UCSD-AML1 (cell line): ENCODE measurements around the gene SLC19A1.
A peak's percentile ranks its signal among the peaks of the same experiment; 100 is the strongest.

ENCODE experiments used
- DNase-seq: peaks from one replicate; lab custom pipeline; 2025; ENCODE audit not compliant: unreplicated experiment; lab: John Stamatoyannopoulos, UW

Gene SLC19A1

DNA sequence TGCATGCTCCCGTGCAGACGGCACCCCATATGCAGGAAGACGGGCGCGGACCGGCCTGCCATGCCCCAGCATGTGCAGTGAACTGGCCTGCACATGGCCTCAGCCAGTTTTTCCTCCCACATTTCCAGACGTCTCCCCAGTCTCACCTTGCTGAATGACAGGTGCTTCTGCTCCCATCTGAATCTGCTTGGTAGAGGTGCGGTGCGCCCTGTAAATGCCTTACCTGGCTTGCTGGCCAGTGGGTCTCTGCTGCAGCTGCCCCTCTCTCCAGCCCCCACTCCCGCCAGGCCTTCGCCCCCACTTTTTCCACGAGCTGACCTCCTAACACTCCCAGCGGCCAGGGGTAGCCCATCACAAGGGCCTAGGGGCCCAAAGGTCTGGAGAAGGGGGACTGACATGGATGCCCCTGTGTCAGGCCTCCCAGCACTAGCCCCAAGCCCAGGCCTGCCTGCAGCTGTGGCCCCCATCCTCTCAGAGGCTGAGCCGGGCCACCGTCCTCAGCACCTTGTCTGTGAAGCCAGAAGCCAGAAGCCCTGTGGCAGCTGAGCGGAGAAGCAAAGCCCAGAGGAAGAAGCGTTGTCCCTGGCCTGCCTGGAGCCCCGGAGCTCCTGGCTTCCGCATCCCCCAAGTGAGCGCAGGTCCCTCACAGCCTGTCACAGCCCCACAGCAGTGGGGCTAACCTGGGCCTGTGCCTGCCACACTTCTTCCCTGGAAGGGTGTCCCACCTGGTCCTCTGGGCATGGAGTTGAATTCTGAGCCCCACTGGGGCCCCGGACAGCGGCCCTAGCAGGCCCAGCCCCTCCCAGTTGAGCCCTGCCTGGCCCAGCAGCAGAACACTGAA is 3.7 kb upstream of the SLC19A1 start:
- DNase-seq: no peak

DNA sequence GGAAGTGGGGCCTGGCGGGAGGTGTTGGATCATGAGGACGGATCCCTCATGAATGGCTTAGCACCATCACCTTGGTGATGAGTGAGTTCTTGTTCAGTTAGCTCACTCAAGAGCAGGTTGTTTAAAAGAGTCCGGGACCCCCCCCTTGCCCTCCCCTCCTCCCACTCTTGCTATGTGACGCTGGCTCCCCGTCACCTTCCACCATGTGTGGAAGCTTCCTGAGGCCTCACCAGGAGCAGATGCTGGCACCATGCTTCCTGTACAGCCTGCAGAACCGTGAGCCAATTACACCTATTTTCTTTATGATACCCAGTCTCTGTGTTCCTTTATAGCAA is 3.0 kb upstream of the SLC19A1 start:
- DNase-seq: no peak

DNA sequence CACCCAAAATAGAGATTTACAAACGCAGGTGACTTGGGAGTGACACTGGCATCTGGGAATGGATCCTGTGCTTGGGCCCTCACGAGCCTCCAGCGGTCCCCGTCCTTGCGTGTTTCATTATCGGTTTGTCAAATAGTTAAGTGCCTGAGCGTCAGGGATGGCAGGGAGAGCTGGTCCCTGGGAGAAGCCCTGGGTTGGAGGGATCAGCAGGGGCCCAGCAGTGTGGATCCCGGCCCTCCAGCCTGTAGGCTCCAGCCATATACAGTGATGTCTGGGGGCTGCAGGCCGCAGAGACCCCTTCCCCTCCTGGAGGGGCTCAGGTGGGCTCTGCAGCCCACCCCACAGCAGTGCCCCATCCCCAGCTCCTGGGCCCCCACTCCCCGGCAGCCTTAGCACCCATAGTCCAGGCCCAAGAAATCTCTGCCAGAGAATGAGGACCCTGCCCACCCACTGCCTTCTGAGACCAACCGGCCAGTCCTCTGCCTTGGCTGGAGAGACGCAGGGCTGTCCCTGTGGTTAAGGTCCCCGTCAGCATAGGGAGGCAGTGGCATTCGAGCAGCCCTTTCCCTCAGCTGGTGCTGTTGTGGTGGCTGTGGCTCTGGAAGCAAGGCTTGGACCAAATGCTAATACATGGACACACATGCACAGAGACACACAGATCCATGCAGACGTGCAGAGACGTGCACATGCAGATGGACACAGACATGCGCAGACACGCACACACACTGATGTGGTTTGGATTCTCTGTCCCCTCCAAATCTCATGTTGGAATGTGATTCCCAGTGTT is 2.4 kb upstream of the SLC19A1 start:
- DNase-seq: no peak

- DNase-seq: no peak
These were observed 1.6 kb upstream of the SLC19A1 start for GRCh38 chr21:45543710-45544448.

DNA sequence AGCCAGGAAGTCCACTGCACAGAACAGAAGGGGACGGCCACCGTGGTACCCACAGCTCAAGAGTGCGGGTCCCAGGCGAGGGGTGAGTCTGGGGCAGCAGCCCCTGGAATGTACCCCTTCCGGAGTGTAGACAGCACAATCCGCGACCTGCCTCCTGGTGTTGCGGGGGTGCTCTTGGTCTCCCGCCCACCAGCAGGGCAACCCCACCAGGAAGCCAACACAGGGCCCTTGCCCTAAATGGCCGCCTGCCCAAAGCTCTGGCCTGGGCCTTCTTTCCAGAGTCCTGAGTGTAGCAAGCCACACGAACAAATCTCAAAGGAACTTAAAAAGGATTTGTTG is 1.1 kb upstream of the SLC19A1 start:
- DNase-seq: no peak

DNA sequence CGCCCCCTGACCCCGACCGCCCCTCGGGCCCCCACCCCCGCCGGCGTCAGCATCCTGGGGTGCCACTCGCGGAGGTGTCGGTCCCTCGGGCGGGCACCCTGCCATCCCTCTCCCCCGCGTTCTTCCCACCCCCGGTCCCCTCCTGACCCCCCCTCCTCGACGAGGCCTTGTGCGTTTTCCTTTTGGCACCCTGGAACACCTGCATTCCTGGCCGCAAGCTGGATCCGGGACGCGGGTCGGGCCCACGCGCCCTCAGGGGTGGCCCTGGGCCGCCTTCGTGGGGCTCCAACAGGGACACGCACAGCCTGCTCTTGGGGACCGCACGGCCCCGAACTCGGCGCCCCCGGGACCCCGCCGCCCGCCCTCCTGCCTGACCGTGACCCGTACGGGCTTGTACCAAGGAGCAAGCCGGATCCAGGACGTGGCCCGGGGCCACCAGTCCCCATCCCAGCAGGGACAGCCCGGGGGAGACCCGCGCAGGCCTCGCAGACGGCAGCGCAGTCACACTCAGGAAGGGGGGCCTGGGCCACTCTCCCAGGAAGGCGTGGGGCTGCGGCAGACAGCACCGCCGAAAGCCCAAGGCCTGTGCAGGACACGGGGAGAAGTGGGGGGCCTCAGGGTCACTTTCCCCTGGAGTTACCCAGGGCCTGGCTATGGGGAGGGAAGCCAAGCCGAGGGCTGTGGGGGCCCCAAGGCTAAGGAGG is 579 bp upstream of the SLC19A1 start:
- no peak for DNase-seq

DNA sequence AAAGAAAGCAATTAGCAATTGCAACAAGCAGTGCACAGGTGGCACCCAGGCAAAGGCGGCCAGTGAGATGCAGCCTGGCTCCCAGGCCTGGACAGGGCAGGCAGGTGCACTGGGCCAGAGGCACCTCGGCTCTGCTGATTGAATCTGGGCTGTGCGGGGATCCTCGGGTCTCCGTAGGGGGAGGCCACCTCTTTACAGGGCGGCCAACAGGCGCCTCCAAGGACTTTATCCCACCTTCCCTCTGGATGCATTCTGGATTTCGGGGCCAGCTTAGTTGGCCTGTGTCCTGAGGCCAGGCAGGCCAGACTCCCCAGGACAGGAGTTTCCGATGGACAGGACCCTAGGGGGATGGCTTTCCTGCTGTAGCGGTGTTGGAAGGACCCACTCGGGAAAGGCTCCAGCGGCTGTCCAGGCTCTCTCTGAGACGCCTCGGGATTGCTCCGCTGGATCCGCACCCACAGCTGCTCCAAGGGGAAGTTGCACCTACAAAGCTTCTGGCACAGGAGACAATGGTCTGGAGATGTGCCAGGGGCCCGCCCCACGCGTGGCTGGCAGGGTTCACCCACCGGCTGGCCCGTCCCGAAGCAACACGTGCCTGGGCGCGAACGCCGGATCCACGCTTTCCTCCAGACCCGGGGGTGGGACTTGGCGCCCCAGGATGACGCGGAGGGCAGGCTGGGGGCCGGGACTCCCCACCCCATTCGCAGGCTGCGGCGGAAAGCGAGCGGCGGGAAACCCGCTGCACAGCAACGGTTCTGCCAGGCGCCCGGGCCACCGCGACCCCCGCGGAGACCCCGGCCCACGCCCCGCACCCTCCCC is 810 bp downstream of the SLC19A1 start:
- peak; percentile 74 for DNase-seq

DNA sequence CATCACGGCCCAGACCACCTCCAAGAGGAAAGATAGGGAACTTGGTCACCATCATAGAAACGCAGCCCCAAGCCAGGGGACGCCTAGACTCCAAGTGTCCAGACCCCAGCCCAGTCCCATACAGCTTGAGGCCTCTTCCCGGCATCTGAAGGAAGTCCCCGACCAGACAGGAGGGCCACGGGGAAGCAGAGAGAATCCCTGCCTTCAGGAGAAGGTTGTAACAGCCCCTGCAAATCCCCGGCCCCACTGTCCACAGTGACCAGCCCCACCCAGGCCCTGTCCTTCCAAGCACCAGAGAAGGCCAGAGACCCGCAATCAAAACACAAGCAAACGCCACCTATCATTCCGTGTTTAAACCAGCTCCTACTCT is 1.7 kb downstream of the SLC19A1 start:
- DNase-seq: no peak

DNA sequence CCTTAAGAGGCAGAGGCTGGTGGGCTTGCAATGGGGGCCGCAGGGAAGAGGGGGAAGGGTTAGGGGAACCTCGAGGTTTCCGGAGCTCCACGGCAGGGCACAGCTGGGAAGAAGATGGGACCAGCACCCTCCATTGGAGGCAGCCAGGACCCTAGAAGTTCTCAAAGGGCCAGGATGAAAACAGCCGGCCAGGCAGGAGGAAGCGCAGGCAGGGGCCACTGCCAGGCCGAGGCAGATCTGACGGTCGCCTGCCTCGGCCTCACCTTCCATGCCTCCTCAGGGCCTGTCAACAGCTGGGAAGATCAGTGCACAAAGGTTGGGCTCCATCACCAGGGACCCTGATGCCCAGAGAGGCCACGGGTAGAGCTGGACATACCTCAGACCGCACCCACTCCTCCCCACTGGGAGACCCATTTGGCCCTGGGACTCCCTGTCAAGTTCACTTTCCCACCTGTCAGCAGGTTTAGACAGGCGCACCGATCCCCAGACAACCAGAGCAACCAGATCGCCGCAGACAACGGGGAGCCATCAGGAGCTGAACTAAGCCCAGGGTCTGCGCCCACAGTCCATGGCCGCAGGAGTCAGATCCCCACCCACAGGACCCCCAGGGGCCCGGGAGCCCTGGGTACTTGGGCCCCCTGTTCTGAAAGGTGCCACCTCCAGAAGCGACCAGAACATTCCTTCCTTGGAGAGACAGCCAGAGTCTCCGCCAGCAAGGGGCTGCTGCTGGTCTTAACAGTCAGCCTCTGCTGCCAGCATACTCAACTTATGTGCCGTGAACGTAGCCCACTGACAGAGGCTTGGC is 2.2 kb downstream of the SLC19A1 start:
- DNase-seq: no peak

GRCh38 chr21:45539046-45539795 is 3.0 kb downstream of the SLC19A1 start:
- DNase-seq: no peak

GRCh38 chr21:45538381-45539045 is 3.7 kb downstream of the SLC19A1 start:
- DNase-seq: no peak

- DNase-seq: no peak
These were observed 4.4 kb downstream of the SLC19A1 start for GRCh38 chr21:45537746-45538291.

GRCh38 chr21:45537111-45537745 is 5.0 kb downstream of the SLC19A1 start:
- no peak for DNase-seq

- no peak for DNase-seq
These were observed 5.7 kb downstream of the SLC19A1 start for GRCh38 chr21:45536301-45537081.

DNA sequence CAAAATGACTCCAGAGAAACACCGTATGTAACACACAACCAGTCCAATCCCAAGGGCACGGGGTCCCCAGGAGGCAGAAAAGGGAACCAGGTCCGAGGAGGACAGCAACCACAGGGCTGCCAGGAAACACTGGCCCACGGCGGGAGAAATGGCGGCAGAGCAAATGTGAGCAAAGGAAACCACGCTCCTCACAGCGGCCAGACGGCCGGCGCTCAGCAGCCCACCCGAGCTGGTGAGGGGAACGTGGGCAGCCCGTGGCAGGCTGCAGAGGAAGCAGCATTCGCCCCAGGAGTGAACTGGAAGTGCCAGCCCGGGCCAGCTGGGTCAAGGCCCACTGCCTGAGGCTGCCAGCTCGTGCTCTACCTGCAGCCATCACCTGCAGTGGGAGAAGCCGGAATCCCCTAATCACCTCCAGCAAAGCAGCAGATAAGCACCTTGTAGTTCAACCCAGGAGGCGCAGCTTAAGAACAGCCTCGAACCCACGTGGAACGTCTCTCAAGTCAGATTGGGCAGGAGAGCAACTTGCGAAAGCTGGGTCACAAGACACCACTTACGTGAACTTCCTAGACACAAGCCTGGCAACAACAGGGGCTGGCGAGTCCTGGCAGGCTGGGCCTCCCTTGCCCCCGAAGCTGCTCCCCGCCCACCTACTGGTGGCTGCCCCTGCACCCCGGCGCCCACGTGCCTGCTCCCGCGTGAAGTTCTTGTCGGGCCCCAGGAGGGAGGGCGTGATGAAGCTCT is 6.7 kb downstream of the SLC19A1 start:
- DNase-seq: peak; percentile 60

GRCh38 chr21:45534636-45535331 is 7.5 kb downstream of the SLC19A1 start:
- no peak for DNase-seq
